ENCODE results near the gene CHN1.

The CHN1 gene

GRCh38 chr2:174786066-174786725 lies 219.0 kb downstream of the CHN1 start:
- no peak for DNase-seq (ENCODE audit: low spot score)

- no peak for DNase-seq (ENCODE audit: low spot score)
Measured at GRCh38 chr2:174785481-174785880, 219.7 kb downstream of the CHN1 start.

- DNase-seq (ENCODE audit: low spot score): no peak
Measured at GRCh38 chr2:174784909-174785308, 220.3 kb downstream of the CHN1 start.

GRCh38 chr2:174784316-174784715 lies 220.9 kb downstream of the CHN1 start:
- no peak for DNase-seq (ENCODE audit: low spot score)

- no peak for DNase-seq (ENCODE audit: low spot score)
Measured at GRCh38 chr2:174781996-174782395, 223.2 kb downstream of the CHN1 start.

- no peak for DNase-seq (ENCODE audit: low spot score)
Measured at GRCh38 chr2:174781298-174781697, 223.9 kb downstream of the CHN1 start.

GRCh38 chr2:174780856-174781255 lies 224.3 kb downstream of the CHN1 start:
- DNase-seq (ENCODE audit: low spot score): no peak

GRCh38 chr2:174780191-174780840 lies 224.9 kb downstream of the CHN1 start:
- no peak for DNase-seq (ENCODE audit: low spot score)

- no peak for DNase-seq (ENCODE audit: low spot score)
Measured at GRCh38 chr2:174779361-174779928, 225.7 kb downstream of the CHN1 start.

GRCh38 chr2:174778085-174778981 lies 226.8 kb downstream of the CHN1 start:
- no peak for DNase-seq (ENCODE audit: low spot score)

GRCh38 chr2:174777347-174778084 lies 227.7 kb downstream of the CHN1 start:
- no peak for DNase-seq (ENCODE audit: low spot score)

GRCh38 chr2:174776675-174777074 lies 228.5 kb downstream of the CHN1 start:
- DNase-seq (ENCODE audit: low spot score): no peak

- DNase-seq (ENCODE audit: low spot score): no peak
Measured at GRCh38 chr2:174776223-174776622, 229.0 kb downstream of the CHN1 start.

- no peak for DNase-seq (ENCODE audit: low spot score)
Measured at GRCh38 chr2:174775571-174775980, 229.6 kb downstream of the CHN1 start.

- DNase-seq (ENCODE audit: low spot score): no peak
Measured at GRCh38 chr2:174774886-174775285, 230.3 kb downstream of the CHN1 start.

- DNase-seq (ENCODE audit: low spot score): no peak
Measured at GRCh38 chr2:174773215-174773614, 232.0 kb downstream of the CHN1 start.

- DNase-seq (ENCODE audit: low spot score): no peak
Measured at GRCh38 chr2:174772472-174772801, 232.7 kb downstream of the CHN1 start.

GRCh38 chr2:174771631-174772471 lies 233.3 kb downstream of the CHN1 start:
- DNase-seq (ENCODE audit: low spot score): peak; percentile 30

GRCh38 chr2:174771136-174771535 lies 234.0 kb downstream of the CHN1 start:
- no peak for DNase-seq (ENCODE audit: low spot score)

GRCh38 chr2:174768557-174768956 lies 236.6 kb downstream of the CHN1 start:
- DNase-seq (ENCODE audit: low spot score): no peak

GRCh38 chr2:174766271-174766670 lies 238.9 kb downstream of the CHN1 start:
- DNase-seq (ENCODE audit: low spot score): no peak

Measured in germinal center (tissue), 1 donor.